Caco-2 (cell line): ENCODE results near the gene RABGAP1L. TPM values are rescaled to one million over a fixed set of nuclear protein-coding genes. Genes with fewer than 3 reads are reported as not detected.
"Not testable (repeated sequence)": the region's sequence is repeated elsewhere in the genome, so short reads cannot be mapped to it uniquely, and the experiment has no call there.

Experiments used
- BruUV-seq: library from RNA; stranded (reverse); fragments of 400-500 nt; replicated peaks from 2 replicates; lab custom pipeline; 2021; lab: Mats Ljungman, UMichigan
- CTCF ChIA-PET: fragments of 300-600 bp; sonication (Branson Sonifier 250); formaldehyde crosslinking; loops from one replicate; lab custom pipeline; 2022; ENCODE audit warnings: antibody characterized with exemption; lab: Charles Lee
- POLR2A ChIA-PET: fragments of 300-600 bp; sonication (Branson Sonifier 250); formaldehyde crosslinking; loops from one replicate; lab custom pipeline; 2022; ENCODE audit warnings: antibody characterized with exemption; lab: Charles Lee
- DNase-seq, 2 experiments: peaks; one replicate each; pipeline versions ENCODE4 v3.0.0 to v3.0.0-alpha.2; 2020 to 2022
- H3K27me3 ChIP-seq: replicated peaks from 2 replicates; pipeline ENCODE4 v1.6.0; 2011; ENCODE audit warnings: low read length; ENCODE audit not compliant: control insufficient read depth, insufficient read depth
- H3K36me3 ChIP-seq: 2 replicates; pipeline ENCODE4 v1.5.1; 2011; ENCODE audit warnings: low read length; ENCODE audit not compliant: control insufficient read depth, insufficient read depth
- H3K4me1 ChIP-seq: fragments of 250-450 bp; sonication (Bioruptor Pico); 2 replicates; pipeline ENCODE4 v1.5.1; 2020; ENCODE audit warnings: mild to moderate bottlenecking
- H3K4me3 ChIP-seq: 2 replicates; pipeline ENCODE4 v1.5.1; 2011; ENCODE audit warnings: low read depth, mild to moderate bottlenecking, control low read depth, low read length
- H3K9me3 ChIP-seq: fragments of 250-450 bp; sonication (Bioruptor Pico); 2 replicates; pipeline ENCODE4 v1.5.1; 2020; ENCODE audit warnings: mild to moderate bottlenecking, moderate library complexity
- H3K27ac Mint-ChIP-seq: one replicate; pipeline ENCODE4 v1.8.0; 2022; ENCODE audit warnings: mixed read lengths; ENCODE audit not compliant: unreplicated experiment
- H3K27me3 Mint-ChIP-seq: one replicate; pipeline ENCODE4 v1.8.0; 2022; ENCODE audit warnings: mixed read lengths; ENCODE audit not compliant: insufficient read depth, unreplicated experiment
- H3K36me3 Mint-ChIP-seq: one replicate; pipeline ENCODE4 v1.8.0; 2022; ENCODE audit warnings: mild to moderate bottlenecking, mixed read lengths; ENCODE audit not compliant: insufficient read depth, unreplicated experiment
- H3K4me1 Mint-ChIP-seq: one replicate; pipeline ENCODE4 v1.8.0; 2022; ENCODE audit warnings: low read depth, mixed read lengths; ENCODE audit not compliant: unreplicated experiment
- H3K4me3 Mint-ChIP-seq: one replicate; pipeline ENCODE4 v1.8.0; 2022; ENCODE audit warnings: mild to moderate bottlenecking, moderate library complexity, mixed read lengths; ENCODE audit not compliant: unreplicated experiment
- H3K9me3 Mint-ChIP-seq: one replicate; pipeline ENCODE4 v1.8.0; 2022; ENCODE audit warnings: mixed read lengths; ENCODE audit not compliant: unreplicated experiment
- intact Hi-C: fragments of 100-400 bp; cut with micrococcal nuclease; formaldehyde crosslinking; loops from one replicate; pipeline ENCODE4 v1.10.0; 2022; ENCODE audit not compliant: unreplicated experiment
- total RNA-seq: library from RNA; stranded (reverse); gene quantifications from 2 replicates; pipeline ENCODE4 v1.2.3, GENCODE V29; 2022
- TF ChIP-seq, protein P1 (sequence below), 2 experiments: fragments of 200-600 bp in 1 of 2; IDR thresholded peaks; 1 replicate in 1 of 2; 2 replicates in 1 of 2; pipeline versions ENCODE4 v1.5.1 to v1.8.0; 2011 to 2022; ENCODE audit warnings: antibody characterized with exemption in 1 of 2, control low read depth in 1 of 2, inconsistent platforms in 1 of 2, low read depth in 1 of 2, low read length in 1 of 2, mild to moderate bottlenecking in 1 of 2, moderate library complexity in 1 of 2; ENCODE audit not compliant: insufficient read depth in 1 of 2, severe bottlenecking in 1 of 2, unreplicated experiment in 1 of 2

Gene RABGAP1L
- total RNA-seq, 1 experiment from 2014 or later, result 20.3 TPM

DNA sequence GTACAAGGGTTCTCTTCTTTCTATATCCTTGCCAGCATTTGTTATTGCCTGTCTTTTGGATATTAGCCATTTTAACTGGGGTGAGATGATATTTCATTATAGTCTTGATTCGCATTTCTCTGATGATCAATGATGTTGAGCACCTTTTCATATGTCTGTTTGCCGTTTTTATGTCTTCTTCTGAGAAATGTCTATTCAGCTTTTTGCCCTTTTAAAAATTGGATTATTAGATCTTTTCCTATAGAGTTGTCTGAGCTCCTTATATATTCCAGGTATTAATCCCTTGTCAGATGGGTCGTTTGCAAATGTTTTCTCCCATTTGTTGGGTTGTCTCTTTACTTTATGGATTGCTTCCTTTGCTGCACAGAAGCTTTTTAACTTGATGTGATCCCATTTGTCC, 883.3 kb downstream of the RABGAP1L start:
- no peaks in the 10 kb centered on the region for H3K36me3 ChIP-seq
- H3K27me3 ChIP-seq, result no peaks in the 10 kb centered on the region
- intact Hi-C loops, result no loop called here
- H3K36me3 Mint-ChIP-seq, result no peaks in the 10 kb centered on the region
- TF ChIP-seq, protein P1, sequence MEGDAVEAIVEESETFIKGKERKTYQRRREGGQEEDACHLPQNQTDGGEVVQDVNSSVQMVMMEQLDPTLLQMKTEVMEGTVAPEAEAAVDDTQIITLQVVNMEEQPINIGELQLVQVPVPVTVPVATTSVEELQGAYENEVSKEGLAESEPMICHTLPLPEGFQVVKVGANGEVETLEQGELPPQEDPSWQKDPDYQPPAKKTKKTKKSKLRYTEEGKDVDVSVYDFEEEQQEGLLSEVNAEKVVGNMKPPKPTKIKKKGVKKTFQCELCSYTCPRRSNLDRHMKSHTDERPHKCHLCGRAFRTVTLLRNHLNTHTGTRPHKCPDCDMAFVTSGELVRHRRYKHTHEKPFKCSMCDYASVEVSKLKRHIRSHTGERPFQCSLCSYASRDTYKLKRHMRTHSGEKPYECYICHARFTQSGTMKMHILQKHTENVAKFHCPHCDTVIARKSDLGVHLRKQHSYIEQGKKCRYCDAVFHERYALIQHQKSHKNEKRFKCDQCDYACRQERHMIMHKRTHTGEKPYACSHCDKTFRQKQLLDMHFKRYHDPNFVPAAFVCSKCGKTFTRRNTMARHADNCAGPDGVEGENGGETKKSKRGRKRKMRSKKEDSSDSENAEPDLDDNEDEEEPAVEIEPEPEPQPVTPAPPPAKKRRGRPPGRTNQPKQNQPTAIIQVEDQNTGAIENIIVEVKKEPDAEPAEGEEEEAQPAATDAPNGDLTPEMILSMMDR (IDR thresholded peaks at IDR 0.05; ENCODE audit: insufficient read depth in 1 of 2, low read depth in 1 of 2, low read length in 1 of 2, severe bottlenecking in 1 of 2, unreplicated experiment in 1 of 2), result no peak
- POLR2A ChIA-PET, result no interaction called here
- no peak overlapping the region for H3K4me3 Mint-ChIP-seq
- H3K9me3 Mint-ChIP-seq, result peaks cover 6% of the 10 kb centered on the region
- peaks cover 7% of the 10 kb centered on the region for H3K4me1 Mint-ChIP-seq
- H3K4me3 ChIP-seq, result no peak overlapping the region
- peaks cover 2% of the 10 kb centered on the region for H3K27me3 Mint-ChIP-seq
- BruUV-seq, result no TSS peak
- DNase-seq, result no peak
- no peaks in the 10 kb centered on the region for H3K4me1 ChIP-seq
- CTCF ChIA-PET, result no interaction called here
- H3K27ac Mint-ChIP-seq, result no peak overlapping the region
- no peaks in the 10 kb centered on the region for H3K9me3 ChIP-seq

DNA sequence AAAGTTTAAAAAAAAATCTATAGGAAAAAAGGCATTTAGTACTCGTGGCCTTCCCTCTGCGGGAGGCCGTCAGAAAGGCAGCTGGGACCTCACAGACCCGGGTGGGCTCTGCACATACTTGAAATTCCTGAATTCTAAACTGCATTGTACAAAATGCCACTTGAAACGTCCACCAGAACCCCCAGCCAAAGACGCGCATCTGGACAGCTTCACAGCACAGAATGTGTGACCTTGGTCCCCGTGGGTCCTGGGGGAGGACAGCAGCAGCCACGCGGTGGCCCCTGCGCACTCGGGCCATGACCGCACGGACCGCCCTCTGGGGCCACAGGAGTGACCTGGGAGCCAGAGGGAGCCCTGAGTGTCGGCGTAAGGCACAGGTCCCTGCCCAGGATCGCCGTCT, 884.5 kb downstream of the RABGAP1L start:
- no peaks in the 10 kb centered on the region for H3K9me3 ChIP-seq
- no peak overlapping the region for H3K4me3 ChIP-seq
- TF ChIP-seq, protein P1 (IDR thresholded peaks at IDR 0.05; ENCODE audit: insufficient read depth in 1 of 2, low read depth in 1 of 2, low read length in 1 of 2, severe bottlenecking in 1 of 2, unreplicated experiment in 1 of 2), result no peak
- Mint-ChIP-seq H3K9me3 (peaks cover 10% of the 10 kb centered on the region), H3K27me3 (peaks cover 11% of the 10 kb centered on the region), H3K4me1 (peaks cover 7% of the 10 kb centered on the region), H3K36me3 (no peaks in the 10 kb centered on the region), H3K27ac (no peak overlapping the region), H3K4me3 (no peak overlapping the region)
- no peaks in the 10 kb centered on the region for H3K4me1 ChIP-seq
- ChIA-PET CTCF (no interaction called here), POLR2A (no interaction called here)
- DNase-seq, result no peak
- H3K36me3 ChIP-seq, result no peaks in the 10 kb centered on the region
- intact Hi-C loops, result no loop called here
- no TSS peak for BruUV-seq
- no peaks in the 10 kb centered on the region for H3K27me3 ChIP-seq

GRCh38 chr1:175044591-175044990, 885.3 kb downstream of the RABGAP1L start:
- BruUV-seq, H3K9me3 ChIP-seq, DNase-seq, H3K4me3 Mint-ChIP-seq, H3K27me3 ChIP-seq, H3K36me3 Mint-ChIP-seq, POLR2A ChIA-PET, H3K27ac Mint-ChIP-seq, H3K36me3 ChIP-seq, intact Hi-C loops, H3K4me3 ChIP-seq, H3K4me1 ChIP-seq, H3K4me1 Mint-ChIP-seq: not testable (repeated sequence)
- CTCF ChIA-PET, result interaction anchor here (0.8 kb wide), 1 partner anchor 81 kb away, joined by 4 read pairs; no protein-coding TSS in a partner anchor
- H3K27me3 Mint-ChIP-seq, result peaks cover 17% of the 10 kb centered on the region
- peaks cover 10% of the 10 kb centered on the region for H3K9me3 Mint-ChIP-seq

Other genes with a start within 250 kb of the RABGAP1L start
- 0.65 and 0.98 TPM in 2 replicates for gene SERPINC1, start 242.2 kb upstream of the RABGAP1L start, total RNA-seq
- gene RC3H1, start 137.2 kb upstream of the RABGAP1L start, total RNA-seq, result 29.2 and 36.3 TPM in 2 replicates